ENCODE measurements around the gene ETS2.
"Not testable (repeated sequence)": the region's sequence is repeated elsewhere in the genome, so short reads cannot be mapped to it uniquely, and the experiment has no call there.

Gene ETS2

GRCh38 chr21:38818325-38818723 lies 12.6 kb downstream of the ETS2 start:
- DNase-seq = no peak

- DNase-seq = no peak
Observed at GRCh38 chr21:38819051-38819718, 13.5 kb downstream of the ETS2 start.

- DNase-seq = no peak
Observed at GRCh38 chr21:38819719-38820159, 14.0 kb downstream of the ETS2 start.

GRCh38 chr21:38820471-38821239 lies 14.9 kb downstream of the ETS2 start:
- DNase-seq = no peak

- DNase-seq = no peak
Observed at GRCh38 chr21:38821248-38821647, 15.5 kb downstream of the ETS2 start.

- no peak for DNase-seq
Observed at GRCh38 chr21:38821959-38822682, 16.4 kb downstream of the ETS2 start.

GRCh38 chr21:38822778-38823238 lies 17.1 kb downstream of the ETS2 start:
- no peak for DNase-seq

GRCh38 chr21:38823737-38824123 lies 18.0 kb downstream of the ETS2 start:
- no peak for DNase-seq

GRCh38 chr21:38824124-38824822 lies 18.5 kb downstream of the ETS2 start:
- no peak for DNase-seq

- no peak for DNase-seq
Observed at GRCh38 chr21:38825269-38825668, 19.5 kb downstream of the ETS2 start.

GRCh38 chr21:38825921-38826320 lies 20.2 kb downstream of the ETS2 start:
- DNase-seq = no peak

GRCh38 chr21:38828111-38828510 lies 22.4 kb downstream of the ETS2 start:
- DNase-seq = not testable (repeated sequence)

GRCh38 chr21:38830671-38831525 lies 25.2 kb downstream of the ETS2 start:
- DNase-seq = no peak

- peak; percentile 59 for DNase-seq
Observed at GRCh38 chr21:38831526-38832467, 26.1 kb downstream of the ETS2 start.

- no peak for DNase-seq
Observed at GRCh38 chr21:38832664-38833063, 26.9 kb downstream of the ETS2 start.

GRCh38 chr21:38833117-38833516 lies 27.4 kb downstream of the ETS2 start:
- DNase-seq = no peak

GRCh38 chr21:38834725-38835124 lies 29.0 kb downstream of the ETS2 start:
- DNase-seq = no peak

GRCh38 chr21:38837806-38838461 lies 32.2 kb downstream of the ETS2 start:
- no peak for DNase-seq

GRCh38 chr21:38838598-38839327 lies 33.0 kb downstream of the ETS2 start:
- no peak for DNase-seq
